Measurements from ENCODE around the gene PLA2G4E.
A peak's percentile ranks its signal among the peaks of the same experiment; 100 is the strongest.

The PLA2G4E gene

DNA sequence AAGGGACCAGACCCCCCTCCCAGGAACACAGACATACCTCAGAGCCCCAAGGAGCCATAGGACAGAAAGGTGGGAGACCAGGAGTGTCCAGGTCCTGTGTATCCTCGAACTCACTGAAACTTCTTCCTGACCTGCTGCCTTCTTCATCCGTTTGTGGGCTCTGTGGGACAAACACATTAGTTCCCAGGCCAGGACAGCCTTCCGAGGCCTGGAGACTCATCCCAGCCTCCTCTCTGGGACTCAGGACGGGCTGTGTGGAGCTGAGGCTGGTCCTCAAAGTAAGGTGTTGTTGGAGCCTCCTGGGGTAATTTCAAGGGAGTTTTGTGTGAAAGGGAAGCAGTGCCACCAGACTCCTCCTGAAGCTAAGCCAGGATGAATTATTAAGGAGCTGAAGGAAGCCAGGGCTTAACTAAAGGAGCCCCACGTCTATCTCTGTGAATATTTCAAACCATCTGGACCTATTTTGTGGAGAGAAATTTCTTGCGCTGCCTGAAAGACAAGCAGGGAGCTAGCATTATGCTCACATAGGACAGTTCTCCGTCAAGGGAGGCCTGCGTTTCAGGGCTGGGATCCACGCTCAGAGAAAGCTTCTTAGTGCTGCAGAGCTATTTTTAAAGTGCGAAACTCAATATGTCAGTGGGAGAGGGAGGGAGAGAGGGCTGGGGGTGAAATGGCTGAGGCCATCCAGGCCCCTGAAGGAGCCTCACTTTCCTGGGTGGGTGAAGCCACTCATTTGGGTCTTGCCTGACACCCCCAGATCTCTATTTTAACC is 29.8 kb upstream of the PLA2G4E start:
- DNase-seq: no peak

DNA sequence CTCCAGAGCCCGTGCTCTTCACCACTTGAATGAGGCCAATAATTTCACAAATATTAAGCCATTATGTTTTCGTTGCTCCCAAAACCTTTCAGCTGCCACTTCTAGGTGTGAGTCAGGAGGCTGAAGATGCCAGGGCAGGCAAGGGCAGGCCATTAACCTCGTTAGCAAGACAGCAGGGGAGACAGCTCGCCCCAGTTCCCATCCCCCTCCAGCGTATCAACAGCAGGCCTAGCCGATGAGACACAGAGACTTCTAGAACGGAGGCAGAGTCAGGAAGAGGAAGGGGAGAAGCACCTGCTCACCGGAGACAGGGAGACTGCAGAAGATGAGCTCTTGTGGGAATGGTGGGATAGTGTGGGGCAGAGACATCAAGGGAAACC is 28.0 kb upstream of the PLA2G4E start:
- DNase-seq: no peak

DNA sequence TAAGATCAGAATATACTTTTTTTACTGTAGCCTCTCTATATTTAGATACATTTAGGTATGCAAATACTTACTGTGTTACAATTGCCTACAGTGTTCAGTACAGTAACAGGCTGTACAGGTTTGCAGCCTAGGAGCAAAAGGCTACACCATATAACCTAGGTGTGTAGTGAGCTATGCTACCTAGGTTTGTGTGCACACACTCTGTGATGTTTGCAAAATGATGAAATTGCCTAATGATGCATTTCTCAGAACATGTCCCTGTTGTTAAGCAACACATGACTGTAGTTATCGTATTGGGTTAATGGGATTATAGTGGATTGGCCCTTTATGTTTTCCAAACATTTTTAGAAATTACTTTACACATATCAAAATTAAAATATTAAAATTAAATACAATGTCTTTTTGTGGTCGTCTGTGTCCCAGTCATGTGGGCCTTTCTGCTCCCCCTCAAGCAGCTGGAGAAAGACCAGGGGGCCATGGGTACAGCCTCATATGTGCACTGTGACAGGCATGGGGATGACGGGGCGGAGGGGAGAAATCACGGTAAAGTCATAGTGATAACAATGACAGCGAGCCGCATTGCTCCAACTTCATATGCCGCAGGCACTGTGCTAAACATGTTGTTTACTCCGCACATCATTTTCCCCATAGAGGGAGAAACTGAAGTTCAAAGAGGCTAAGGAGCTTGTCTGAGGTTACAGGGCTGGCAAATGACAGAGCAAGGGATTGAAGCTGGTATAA is 27.4 kb upstream of the PLA2G4E start:
- DNase-seq: no peak

DNA sequence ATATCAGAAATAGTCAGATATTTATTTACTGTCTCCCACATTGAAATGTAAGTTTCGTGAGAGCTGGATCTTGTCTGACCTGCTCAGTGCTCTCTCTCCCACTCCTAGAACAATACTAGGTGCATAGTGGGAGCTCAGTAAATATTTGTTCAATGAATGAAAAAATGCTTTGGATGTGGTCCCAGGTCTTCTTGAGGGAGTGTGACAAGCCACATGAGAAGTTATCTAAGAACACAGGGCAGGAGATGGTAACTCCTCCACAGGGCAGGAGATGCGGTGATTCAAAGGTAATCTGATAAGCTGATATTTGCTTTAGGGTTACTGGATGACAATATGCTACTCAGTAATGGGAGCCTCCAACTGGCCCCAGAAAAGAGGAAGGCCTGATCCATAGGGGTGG is 25.8 kb upstream of the PLA2G4E start:
- peak; percentile 56 for DNase-seq

DNA sequence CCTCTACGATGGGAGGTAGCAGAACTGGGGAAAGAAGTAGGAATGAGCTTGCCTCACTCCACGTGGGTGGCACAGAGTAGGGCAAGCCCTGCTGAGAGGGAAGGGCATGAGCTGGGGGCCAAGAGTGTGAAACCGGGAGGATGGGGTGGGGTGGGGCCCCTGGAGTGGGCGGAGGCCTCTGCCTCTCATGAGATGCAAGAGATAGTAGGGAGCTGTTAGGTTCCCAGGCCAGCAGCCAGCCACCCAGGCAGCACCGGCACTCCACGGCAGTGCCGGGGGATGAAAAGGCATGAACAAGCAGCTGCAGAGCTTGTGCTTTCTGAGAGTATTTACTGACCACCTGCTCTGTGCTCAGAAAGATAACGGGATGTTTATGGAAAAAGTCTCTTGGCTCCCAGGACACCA is 24.4 kb upstream of the PLA2G4E start:
- no peak for DNase-seq

DNA sequence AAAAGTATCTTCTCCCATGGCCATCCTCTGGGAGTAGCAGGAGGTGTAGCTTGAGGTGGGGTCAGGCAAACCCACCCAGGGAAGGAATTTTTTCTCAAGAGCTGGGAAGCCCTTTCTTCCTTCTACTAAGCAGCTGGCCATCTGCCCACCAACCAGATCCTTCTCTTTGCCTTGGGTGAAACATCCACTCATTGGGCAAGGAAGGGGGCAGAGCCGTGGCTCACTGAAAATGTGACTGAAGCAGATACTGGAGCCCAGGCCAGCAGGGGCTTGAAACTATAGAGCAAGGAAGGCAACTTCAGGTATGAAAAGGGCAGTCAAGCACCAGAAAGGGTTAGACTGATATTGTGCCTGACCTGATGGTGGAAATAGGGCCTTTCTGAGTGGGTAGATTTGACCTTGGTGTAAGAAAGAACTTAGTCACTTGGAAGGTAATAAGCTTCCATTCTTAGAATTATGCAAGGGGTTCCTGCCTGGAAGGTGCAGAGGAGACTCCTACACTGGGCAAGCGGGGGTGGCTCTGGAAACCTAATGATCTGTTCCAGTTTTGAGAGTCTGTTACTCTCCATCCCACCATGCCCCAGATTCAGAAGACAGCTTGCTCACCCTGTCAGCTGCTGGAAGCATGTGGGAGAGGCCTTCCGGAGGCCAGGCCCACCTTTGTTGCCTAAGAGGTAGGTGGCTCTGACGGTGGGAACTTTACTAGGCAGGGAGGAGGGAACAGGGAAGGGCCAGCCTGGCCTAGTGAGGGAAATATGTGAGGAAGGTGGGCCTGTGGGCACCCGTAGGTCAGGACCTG is 22.0 kb upstream of the PLA2G4E start:
- no peak for DNase-seq

DNA sequence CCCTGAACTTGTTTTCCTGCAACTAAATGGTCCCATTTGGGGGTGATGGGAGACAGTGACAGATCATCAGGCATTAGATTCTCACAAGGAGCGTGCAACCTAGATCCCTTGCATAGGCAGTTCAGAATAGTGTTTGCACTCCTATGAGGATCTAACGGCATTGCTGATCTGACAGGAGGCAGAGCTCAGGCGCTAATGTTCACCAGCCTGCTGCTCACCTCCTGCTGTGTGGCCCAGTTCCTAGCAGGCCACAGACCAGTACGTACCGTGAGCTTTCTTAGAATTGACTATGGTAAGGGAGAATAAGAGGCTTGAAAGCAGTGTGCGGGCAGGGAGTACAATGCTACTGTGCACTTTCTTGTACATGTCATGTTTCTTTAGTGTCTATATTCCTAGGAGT is 17.6 kb upstream of the PLA2G4E start:
- DNase-seq: no peak

DNA sequence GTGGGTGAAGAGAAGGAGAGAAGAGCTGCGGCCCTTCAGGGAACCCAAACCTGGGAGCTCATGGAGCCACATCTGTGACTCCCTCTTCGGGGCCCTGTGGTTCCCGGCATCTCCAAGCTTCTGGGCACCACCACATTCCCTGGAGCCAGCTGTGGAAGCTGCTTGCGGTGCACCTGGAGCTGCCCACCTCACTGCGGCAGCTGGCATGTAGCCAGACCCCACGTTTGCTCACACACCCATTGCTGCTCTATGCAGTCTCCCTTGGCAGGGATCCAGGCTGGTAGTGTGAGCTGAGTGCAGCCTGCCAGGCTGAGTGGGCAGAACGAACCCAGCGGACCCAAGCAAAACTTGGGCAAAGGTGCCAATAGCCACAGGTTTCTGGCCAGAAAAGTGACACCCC is 16.8 kb upstream of the PLA2G4E start:
- peak; percentile 81 for DNase-seq

DNA sequence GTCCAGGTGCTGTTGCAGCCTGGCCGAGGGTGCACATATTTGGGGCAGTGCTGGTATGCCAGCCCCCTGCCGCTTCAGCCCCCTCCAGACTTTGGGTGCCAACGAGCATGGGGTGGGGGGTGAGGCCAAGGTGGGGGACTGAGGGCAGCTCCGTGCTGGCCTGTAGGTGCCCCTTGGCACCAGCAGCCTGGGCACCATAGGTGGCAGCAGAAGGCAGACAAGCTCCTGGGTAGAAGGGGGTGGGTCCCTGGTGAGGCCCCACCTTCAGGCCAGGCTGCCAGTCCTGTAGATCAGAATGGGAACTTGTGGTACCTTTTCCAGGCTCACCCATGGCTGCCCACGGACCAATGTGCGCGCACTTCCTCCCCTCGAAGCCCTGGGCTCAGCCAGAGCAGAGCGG is 16.1 kb upstream of the PLA2G4E start:
- no peak for DNase-seq

DNA sequence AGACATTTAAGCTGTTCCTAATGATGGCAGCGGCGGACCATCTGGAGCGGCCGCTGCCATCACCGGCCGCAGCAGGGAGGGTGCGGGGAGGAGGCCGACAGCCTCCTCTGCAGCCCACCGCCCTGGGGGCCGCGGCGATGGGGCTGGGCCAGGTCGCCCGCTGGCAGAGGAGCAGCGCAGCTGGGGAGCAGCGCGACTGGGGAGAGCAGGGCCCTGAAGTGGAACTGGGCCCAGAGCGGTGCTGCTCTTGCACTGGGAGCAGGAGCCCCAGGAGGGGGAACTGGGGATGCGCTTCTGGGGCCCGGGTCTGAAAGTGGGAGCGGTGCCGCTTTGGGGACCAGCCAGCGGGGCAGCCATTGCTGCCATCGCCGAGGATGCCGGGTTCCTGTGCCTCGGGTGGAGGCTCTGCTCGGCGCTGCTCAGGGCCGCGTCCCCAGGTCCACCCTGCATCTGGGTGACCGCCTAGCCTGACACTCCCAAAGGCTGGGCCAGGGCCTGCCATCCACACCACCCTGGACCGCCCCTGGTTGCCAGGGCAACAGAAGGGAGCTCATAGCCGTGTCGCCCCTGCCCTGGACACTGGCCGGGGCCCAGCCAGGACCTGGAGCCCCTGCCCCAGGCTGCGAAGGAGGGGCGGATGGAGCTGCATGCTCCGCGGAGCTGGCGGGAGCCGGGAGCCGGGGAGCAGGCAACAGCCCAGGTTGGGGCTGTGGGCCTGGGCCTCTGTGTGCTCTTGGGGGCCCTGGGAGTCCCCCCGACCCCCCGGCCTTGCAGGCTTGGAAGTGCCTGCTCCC is 15.5 kb upstream of the PLA2G4E start:
- no peak for DNase-seq

DNA sequence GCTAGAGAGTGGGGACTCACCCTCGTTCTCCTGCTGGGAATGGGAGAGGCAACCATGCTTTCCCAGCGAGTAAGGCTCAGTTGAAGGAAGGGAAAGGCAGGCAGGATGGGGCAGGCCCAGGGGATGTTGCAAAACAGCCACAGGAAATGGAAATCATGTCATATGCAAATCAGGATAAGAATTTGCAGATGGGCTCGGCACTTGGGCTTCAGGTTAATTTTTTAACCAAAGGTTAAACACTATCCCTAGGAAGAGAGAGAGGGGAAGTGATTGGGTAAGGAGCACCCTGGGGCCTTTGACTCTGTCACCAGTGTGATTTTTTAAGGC is 14.6 kb upstream of the PLA2G4E start:
- no peak for DNase-seq

DNA sequence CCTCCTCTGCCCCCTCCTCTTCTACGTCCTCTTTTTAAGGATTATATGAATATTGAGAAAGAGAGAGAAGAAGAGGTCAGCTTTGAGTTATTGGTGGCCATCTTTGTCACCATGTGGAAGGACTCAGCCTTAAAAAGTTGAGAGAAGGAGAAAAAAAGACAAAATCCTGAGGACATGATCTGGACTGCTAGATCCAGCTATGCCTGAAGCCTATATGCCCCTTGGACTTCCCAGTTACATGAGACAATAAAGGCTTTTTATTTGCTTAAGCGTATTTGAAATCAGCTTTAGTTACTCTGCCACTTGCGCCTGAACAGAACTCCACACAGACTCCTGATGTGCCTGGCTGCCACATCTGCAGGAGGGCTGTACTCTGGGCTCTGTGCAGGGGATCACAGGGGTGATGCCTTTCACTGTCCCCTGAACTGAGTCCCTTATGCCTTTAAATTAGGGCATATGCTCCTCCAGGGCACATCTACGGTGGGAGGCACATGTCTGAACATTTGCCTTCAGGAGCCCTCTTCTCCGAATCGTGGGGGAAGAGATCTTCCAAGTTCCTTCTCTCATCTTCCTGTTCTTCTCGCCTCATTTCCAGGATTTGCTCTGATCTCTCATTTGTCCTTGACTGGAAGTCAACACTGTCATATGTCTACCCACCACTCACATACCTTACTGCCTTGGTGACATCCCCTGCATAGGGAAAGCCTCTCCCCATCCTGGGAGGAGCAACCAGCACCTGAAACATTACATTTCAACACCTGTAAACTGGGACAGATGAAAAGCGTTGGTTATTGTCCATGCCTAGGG is 14.0 kb upstream of the PLA2G4E start:
- no peak for DNase-seq

DNA sequence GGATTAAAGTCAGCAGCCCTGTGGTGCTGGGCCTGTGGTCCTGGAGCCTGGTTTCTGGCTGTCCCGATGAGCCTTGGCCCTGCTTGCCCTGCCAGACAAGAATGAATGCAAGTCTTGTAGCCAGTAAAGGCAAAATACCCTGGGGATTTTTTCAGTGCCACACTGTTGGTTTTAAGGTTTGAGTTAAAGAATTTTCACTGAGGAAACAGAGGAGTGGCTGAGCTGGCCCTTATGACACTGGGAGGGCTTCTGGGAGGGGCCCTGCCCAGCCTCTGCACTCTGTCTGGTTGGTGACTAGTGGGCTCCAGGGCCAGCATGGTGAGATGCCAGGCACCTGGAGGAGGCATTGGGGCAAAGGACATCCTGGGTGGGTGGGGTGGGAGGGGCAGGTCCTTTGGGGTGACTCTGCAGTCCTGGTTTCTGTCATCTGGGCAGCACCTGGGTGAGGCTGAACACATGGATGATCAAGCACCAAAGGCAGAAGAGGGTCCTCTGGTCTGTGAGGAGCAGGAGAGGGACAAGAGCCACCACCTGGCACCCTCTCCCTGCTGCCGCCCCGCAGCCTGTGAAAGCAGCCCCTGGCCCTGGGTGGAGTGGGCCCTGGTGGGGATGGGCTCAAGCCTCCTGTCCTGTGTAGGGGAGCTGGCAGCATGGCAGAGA is 12.5 kb upstream of the PLA2G4E start:
- DNase-seq: no peak

DNA sequence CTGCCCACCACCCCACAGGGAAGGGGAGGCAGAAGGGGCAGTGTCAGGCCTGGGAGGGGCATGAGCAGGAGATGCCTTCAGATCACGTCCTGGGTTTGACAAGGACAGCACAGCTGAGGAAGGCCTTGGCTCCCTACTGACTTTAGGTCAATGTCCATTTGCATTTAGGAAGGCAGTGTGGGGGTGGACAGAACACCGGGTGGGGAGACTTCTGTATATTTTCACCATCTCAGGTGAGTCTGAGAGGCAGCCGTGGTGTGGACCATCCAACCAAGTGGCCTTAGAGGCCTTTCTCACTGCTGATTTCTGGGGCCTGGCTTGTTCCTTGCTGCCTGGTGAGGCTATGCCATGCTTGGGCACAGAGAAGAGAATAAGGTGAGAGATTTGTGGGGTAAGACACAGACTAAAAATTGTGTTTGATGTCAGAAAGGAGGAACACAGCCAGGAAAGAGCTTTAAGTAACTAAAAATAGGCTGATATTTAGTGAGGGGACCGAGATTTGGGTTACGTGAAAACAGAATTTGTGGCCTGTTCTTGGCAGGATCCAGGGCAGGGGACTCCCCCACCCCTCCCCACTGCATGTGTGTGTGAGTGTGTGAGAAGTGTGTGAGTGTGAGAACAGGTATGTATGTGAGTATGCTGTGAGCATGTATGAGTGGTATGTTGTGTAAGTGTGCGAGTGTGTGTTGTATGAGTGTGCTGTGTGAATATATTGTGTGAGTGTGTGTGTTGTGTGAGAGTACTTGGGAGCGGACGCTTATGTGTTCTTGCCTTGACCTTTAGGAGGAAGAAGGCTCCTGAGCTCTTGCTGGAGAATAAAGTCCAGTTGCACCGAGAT is 11.8 kb upstream of the PLA2G4E start:
- DNase-seq: no peak

DNA sequence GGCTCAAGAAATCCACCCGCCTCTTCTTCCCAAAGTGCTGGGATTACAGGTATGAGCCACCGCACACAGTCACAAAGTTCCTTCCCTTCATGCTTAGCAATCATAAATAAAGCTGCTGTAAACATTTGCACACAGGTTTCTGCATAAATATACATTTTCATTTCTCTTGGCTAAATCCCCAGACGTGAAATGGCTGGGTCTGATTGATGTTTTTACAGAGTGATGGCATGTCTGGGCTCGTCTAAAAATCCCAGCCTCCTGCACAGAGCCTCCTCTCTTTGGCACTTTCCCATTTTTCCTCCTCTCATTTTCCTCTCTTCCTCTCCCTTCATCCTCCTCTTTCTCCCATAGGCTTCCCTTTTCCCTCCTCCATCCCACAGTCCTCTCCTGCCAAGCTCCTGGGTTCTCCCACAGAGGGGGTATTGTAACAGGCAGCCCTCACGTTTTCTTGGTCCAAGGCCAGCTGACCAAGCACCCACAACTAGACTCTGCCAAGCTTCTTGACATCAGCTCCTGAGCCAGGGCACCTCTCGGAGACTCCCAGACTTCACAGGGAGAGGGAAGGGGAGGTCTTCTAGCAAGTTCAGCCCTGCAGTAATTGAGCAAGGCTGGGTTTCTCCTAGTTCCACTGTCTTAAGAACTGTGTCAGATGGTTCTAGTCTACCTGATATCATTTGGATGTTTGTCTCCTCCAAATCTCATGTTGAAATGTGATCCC is 10.5 kb upstream of the PLA2G4E start:
- DNase-seq: no peak

DNA sequence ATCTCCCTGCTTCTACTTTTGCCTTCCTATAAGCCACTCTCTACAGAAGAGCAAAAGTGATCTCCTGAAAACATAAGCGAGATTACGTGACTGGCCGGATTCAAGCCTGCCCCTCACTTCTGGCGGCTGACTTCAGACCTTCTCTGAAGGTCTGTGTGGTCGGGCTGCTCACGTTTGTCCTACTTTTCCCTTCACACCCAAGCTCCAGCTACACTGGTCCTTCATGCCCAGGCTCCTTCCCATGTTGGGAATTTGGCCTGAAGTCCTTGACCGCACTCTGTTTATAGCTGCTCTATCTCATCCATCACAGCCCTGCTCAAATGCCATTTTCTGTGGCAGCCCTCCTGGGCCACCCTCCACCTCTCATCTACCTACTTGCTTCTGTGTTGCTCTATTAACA is 6.7 kb upstream of the PLA2G4E start:
- DNase-seq: no peak

DNA sequence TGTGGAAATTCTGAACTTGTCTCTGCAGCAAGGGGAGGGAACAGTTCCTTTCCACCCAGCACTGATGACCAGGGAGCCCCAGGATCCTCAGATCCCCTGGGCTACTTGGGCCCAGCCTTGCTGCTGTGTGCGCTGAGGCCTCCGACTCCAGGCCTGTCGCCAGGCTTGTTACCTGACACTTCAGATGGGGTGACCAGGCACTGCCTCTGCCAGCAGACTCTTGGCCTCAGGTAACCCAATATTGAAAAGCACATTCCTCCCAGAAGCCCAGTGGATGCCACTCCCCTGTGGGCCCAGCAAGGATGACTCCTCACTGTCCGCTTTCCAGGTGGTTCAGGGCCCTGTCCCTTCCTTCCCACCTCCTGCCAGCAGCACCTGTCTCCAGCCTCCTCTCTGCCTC is 3.5 kb upstream of the PLA2G4E start:
- DNase-seq: peak; percentile 3

DNA sequence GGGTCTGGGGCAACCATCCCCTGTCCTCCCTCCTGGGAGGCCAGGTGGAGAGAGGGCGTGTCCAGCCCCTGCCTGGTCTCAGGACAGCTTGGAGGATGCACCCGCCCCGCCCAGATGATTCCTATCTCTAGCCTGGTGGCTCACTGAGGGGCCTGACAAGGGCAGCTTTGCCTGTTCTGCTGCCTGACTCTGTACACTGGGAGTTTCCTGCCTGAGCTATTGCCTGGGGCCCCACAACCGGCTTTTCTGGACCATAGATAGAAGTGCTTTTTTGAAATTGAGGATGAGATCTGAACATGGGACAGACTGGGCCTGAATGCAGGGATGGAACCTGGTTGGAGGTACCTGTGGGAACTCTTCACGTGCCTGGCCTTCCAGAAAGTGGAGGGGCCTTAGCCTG is 751 bp upstream of the PLA2G4E start:
- no peak for DNase-seq

DNA sequence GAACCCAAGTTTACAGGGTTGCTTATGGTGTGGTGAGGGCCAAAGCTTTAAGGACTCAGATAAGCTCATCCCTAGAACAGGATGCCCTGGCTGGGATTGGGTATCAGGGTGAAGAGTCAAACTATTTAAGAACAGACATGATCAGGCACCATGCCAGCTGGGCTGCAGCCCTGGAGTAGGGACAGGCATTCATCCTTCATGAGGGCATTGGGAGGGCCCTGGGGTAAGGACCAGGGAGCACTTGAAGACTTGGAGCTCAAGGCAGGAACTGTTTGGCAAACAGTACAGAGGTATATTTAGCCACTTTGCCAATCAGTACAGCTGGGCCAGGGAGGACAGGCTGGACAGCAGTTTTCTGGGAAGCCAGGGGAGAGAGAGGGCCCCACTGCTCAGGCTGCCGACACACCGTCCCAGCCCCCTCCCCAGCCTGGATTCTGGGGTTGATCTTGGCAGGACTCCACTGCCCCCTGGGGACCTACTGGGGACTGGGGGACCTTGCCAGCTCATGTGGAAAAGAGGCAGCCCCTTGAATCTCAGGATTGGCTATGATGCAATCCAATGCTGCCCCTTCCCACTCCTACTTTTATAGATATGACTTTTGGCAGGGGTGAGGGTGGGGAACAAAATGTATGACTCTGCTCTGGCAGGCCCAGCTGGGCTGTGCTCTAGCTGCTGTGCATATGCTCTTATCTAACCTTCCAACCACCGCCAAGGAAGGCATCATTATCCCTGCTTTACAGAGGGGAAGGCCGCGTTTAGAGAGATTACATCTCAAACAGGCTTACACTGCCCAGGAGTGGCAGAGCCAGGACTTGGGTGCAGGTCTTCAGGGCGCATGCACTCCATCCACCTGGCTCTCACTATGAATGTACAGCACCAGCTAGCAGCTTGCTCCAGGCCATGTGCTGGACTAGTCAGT is 2.3 kb downstream of the PLA2G4E start:
- DNase-seq: no peak

Measured in NCI-H2029 (cell line).